ENCODE results near the gene HMMR.

Gene HMMR

DNA sequence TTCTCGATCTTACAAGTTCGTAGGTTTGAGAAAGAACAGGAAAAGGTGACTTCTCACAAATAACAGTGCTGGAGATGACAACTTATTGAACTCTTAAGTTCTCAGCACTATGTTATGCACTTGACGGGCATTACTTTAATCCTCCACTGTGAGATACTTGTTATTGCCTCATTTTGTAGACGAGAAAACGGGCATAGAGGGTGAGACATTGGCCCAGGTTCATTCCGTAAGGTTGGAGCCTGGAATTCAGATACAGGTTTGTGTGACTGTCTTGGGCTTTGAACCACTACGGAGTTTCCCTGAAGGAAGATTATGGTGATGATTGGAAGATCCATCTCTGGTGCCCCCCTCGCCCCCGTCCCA lies 45.6 kb downstream of the HMMR start:
- Histone ChIP-seq H3K4me2 (ENCODE audit: low read length) (peak overlapping the region; percentile 95), H3K4me1 (peaks cover 16% of the 10 kb centered on the region), H2AFZ (peak overlapping the region; percentile 85), H3K79me2 (peaks cover 14% of the 10 kb centered on the region), H3K27me3 (ENCODE audit: control insufficient read depth, insufficient read depth, low read length) (no peaks in the 10 kb centered on the region), H3K9me3 (ENCODE audit: control insufficient read depth, low read length) (no peaks in the 10 kb centered on the region), H3K9ac (peak overlapping the region; percentile 68), H3K27ac (peak overlapping the region; percentile 91), H3K4me3 (ENCODE audit: low read depth, low read length) (peak overlapping the region; percentile 81), H3K36me3 (ENCODE audit: control insufficient read depth, insufficient read depth, low read length) (no peaks in the 10 kb centered on the region)
- TF ChIP-seq CTCF (IDR thresholded peaks at IDR 0.05) = no peak

DNA sequence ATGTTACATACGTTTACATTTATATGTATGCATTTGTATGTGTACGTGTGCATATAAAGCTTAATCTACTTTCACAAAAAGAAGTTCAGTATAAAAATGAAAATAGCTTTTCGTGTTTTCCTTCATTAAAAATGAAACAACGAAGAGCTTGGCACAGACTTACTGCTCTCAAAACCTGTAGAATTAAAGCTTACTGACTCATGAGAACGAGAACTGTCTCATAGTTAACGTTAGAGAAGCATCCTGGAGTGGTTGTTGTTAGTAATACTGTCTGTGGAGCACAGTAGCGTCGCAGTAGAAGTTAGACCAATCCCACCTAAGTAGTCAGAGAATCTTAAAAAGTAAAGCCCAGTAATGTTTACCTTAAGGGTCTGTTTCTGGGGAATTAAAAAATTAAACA lies 46.3 kb downstream of the HMMR start:
- H3K27ac ChIP-seq = peak overlapping the region; percentile 91
- peaks cover 16% of the 10 kb centered on the region for H3K4me1 ChIP-seq
- H3K36me3 ChIP-seq (ENCODE audit: control insufficient read depth, insufficient read depth, low read length) = no peaks in the 10 kb centered on the region
- no peak for TF ChIP-seq CTCF (IDR thresholded peaks at IDR 0.05)
- no peak overlapping the region for H2AFZ ChIP-seq
- H3K9ac ChIP-seq = no peak overlapping the region
- peak overlapping the region; percentile 81 for H3K4me3 ChIP-seq (ENCODE audit: low read depth, low read length)
- H3K9me3 ChIP-seq (ENCODE audit: control insufficient read depth, low read length) = no peaks in the 10 kb centered on the region
- H3K79me2 ChIP-seq = peaks cover 15% of the 10 kb centered on the region
- no peaks in the 10 kb centered on the region for H3K27me3 ChIP-seq (ENCODE audit: control insufficient read depth, insufficient read depth, low read length)
- peak overlapping the region; percentile 95 for H3K4me2 ChIP-seq (ENCODE audit: low read length)

GRCh38 chr5:163508753-163509152 lies 48.3 kb downstream of the HMMR start:
- Histone ChIP-seq H3K79me2 (peaks cover 21% of the 10 kb centered on the region), H3K4me3 (ENCODE audit: low read depth, low read length) (no peak overlapping the region), H3K9me3 (ENCODE audit: control insufficient read depth, low read length) (no peaks in the 10 kb centered on the region), H3K27me3 (ENCODE audit: control insufficient read depth, insufficient read depth, low read length) (no peaks in the 10 kb centered on the region), H3K9ac (no peak overlapping the region), H3K4me2 (ENCODE audit: low read length) (peak overlapping the region; percentile 54), H3K36me3 (ENCODE audit: control insufficient read depth, insufficient read depth, low read length) (no peaks in the 10 kb centered on the region), H2AFZ (no peak overlapping the region), H3K27ac (peak overlapping the region; percentile 44), H3K4me1 (peaks cover 14% of the 10 kb centered on the region)
- TF ChIP-seq CTCF (IDR thresholded peaks at IDR 0.05) = no peak

DNA sequence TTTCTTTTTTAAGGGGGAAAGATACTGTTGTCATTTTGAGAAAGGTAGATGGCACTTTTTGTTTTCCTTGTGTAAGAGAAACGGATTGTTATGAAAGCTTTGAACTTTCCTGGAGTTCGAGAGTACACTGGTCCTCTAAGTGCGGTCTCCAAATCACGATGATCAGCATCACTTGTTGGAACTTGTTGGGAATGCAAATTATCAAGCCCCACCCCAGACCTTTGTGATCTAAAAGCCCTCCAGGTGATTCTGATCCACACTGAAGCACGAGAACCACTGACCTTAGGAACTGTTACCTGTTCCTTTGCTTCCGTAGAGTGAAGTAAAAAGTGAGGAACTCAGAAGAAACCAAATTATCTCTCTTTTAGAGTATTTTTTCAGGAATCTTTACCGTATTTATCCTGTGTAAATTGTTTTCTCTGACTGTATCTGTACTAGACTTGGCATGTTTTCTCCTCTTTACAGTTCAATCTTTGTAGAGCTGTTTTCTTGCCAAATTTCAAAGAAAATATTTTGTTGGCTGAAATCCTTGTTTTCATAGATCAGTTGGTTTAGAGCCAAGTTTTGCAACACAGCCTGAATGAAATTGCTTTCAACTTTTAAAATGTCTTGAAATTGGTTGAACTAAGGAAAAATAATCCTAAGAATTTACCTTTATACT lies 49.0 kb downstream of the HMMR start:
- Histone ChIP-seq H3K4me3 (ENCODE audit: low read depth, low read length) (peak overlapping the region; percentile 40), H3K79me2 (peaks cover 21% of the 10 kb centered on the region), H3K9ac (no peak overlapping the region), H2AFZ (no peak overlapping the region), H3K4me1 (peaks cover 9% of the 10 kb centered on the region), H3K27me3 (ENCODE audit: control insufficient read depth, insufficient read depth, low read length) (no peaks in the 10 kb centered on the region), H3K27ac (peak overlapping the region; percentile 44), H3K4me2 (ENCODE audit: low read length) (peak overlapping the region; percentile 54), H3K36me3 (ENCODE audit: control insufficient read depth, insufficient read depth, low read length) (no peaks in the 10 kb centered on the region), H3K9me3 (ENCODE audit: control insufficient read depth, low read length) (no peaks in the 10 kb centered on the region)
- no peak for TF ChIP-seq CTCF (IDR thresholded peaks at IDR 0.05)

DNA sequence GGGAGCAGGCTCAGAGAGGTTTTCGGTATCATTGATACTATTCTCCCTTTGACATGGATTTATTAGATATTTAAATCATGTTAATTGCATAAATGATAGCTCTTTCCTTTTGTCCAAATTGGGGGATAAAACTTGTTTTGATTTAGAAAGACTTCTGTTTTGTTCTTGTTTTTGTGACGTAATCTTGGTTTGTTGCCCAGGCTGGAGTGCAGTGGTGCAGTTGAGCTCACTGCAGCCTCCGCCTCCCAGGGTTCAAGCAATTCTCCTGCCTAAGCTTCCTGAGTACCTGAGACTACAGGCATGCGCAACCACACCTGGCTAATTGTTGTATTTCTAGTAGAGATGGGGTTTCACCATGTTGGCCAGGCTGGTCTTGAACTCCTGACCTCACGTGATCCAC lies 52.1 kb downstream of the HMMR start:
- Histone ChIP-seq H2AFZ (no peak overlapping the region), H3K79me2 (peaks cover 9% of the 10 kb centered on the region), H3K4me2 (ENCODE audit: low read length) (no peak overlapping the region), H3K9ac (no peak overlapping the region), H3K27me3 (ENCODE audit: control insufficient read depth, insufficient read depth, low read length) (no peaks in the 10 kb centered on the region), H3K27ac (no peak overlapping the region), H3K4me1 (peaks cover 8% of the 10 kb centered on the region), H3K36me3 (ENCODE audit: control insufficient read depth, insufficient read depth, low read length) (no peaks in the 10 kb centered on the region), H3K4me3 (ENCODE audit: low read depth, low read length) (no peak overlapping the region), H3K9me3 (ENCODE audit: control insufficient read depth, low read length) (no peaks in the 10 kb centered on the region)
- no peak for TF ChIP-seq CTCF (IDR thresholded peaks at IDR 0.05)
